K562 (cell line): ENCODE results near the gene PDE6C. TPM values are rescaled to one million over a fixed set of nuclear protein-coding genes. Genes with fewer than 3 reads are reported as not detected.

Source experiments
- ATAC-seq: fragments of 200-7000 bp; cut with Tn5 transposase; 3 replicates; pipeline ENCODE4 v1.9.1; 2020; ENCODE audit warnings: moderate library complexity
- BruUV-seq: library from RNA; stranded (reverse); fragments of 400-500 nt; replicated peaks from 2 replicates; lab custom pipeline; 2021; lab: Mats Ljungman, UMichigan
- CTCF ChIA-PET: fragments of 300-600 bp; formaldehyde crosslinking; extraction: SDS; loops from one replicate; lab custom pipeline; 2021; ENCODE audit warnings: low intra/inter-chr PET ratio; lab: Yijun Ruan, JAX
- POLR2A ChIA-PET: fragments of 300-600, 350-650 bp; sonication (Branson Sonifier 250); formaldehyde crosslinking; extraction: SDS; loops from one replicate; lab custom pipeline; 2021; ENCODE audit warnings: antibody characterized with exemption, inconsistent platforms; lab: Yijun Ruan, JAX
- DNase-seq, 4 experiments: peaks; one replicate each; pipeline versions ENCODE4 v3.0.0 to v3.0.0-alpha.2; 2011 to 2018; ENCODE audit warnings: low spot score in 3 of 4, mixed read lengths in 3 of 4; ENCODE audit errors: extremely low read depth in 1 of 4
- FAIRE-seq: peaks from 2 replicates; lab custom pipeline; 2011; peaks lifted over from hg19 to GRCh38; lab: Jason Lieb, UNC
- H2AFZ ChIP-seq: 2 replicates; pipeline ENCODE4 v1.6.0; 2011; ENCODE audit warnings: low read depth, low read length, control low read depth, inconsistent platforms
- H3K27ac ChIP-seq: fragments of 200-600 bp; 3 replicates; pipeline ENCODE4 v1.8.0; 2011; ENCODE audit warnings: low read depth, mild to moderate bottlenecking, control low read depth, inconsistent platforms, low read length, moderate library complexity, mixed read lengths; ENCODE audit errors: extremely low read depth
- H3K27me3 ChIP-seq, 2 experiments: fragments of 300-600 bp in 1 of 2; 2 replicates in 1 of 2; 3 replicates in 1 of 2; pipeline versions ENCODE4 v1.6.0 to v1.8.0; 2011; ENCODE audit warnings: inconsistent platforms in 2 of 2, low read length in 2 of 2, mild to moderate bottlenecking in 1 of 2, mixed read lengths in 1 of 2, moderate library complexity in 1 of 2; ENCODE audit not compliant: control insufficient read depth in 2 of 2, insufficient read depth in 2 of 2
- H3K36me3 ChIP-seq: fragments of 300-600 bp; 3 replicates; pipeline ENCODE4 v1.8.0; 2011; ENCODE audit warnings: mild to moderate bottlenecking, low read length, inconsistent platforms; ENCODE audit not compliant: control insufficient read depth, insufficient read depth
- H3K4me1 ChIP-seq, 2 experiments: fragments of 200-600 bp in 1 of 2; replicated peaks in 1 of 2; 2 replicates in 1 of 2; 3 replicates in 1 of 2; pipeline versions ENCODE4 v1.5.1 to v1.8.0; 2011; ENCODE audit warnings: inconsistent platforms in 2 of 2, low read length in 2 of 2, mild to moderate bottlenecking in 1 of 2, mixed read lengths in 1 of 2, moderate library complexity in 1 of 2; ENCODE audit not compliant: control insufficient read depth in 2 of 2, insufficient read depth in 2 of 2
- H3K4me2 ChIP-seq: 2 replicates; pipeline ENCODE4 v1.6.1; 2011; ENCODE audit warnings: low read length, control low read depth, inconsistent platforms, mixed read lengths; ENCODE audit not compliant: insufficient read depth
- H3K4me3 ChIP-seq: fragments of 200-600 bp; sonication (generic), shearing (Covaris generic); 2 replicates; pipeline ENCODE4 v1.5.1; 2016; ENCODE audit warnings: control low read depth, inconsistent platforms
- H3K79me2 ChIP-seq: fragments of 200-600 bp; 3 replicates; pipeline ENCODE4 v1.8.0; 2011; ENCODE audit warnings: low read length, inconsistent platforms; ENCODE audit not compliant: control insufficient read depth, insufficient read depth
- H3K9ac ChIP-seq, 2 experiments: 2 replicates each; pipeline versions ENCODE4 v1.6.0 to v1.6.1; 2011; ENCODE audit warnings: low read depth in 2 of 2, low read length in 2 of 2, control low read depth in 1 of 2, inconsistent platforms in 1 of 2, mild to moderate bottlenecking in 1 of 2, mixed read lengths in 1 of 2; ENCODE audit not compliant: insufficient read depth in 1 of 2
- H3K9me1 ChIP-seq: one replicate; pipeline ENCODE4 v1.6.0; 2011; ENCODE audit warnings: inconsistent platforms, mild to moderate bottlenecking, low read length, moderate library complexity; ENCODE audit not compliant: control insufficient read depth, insufficient read depth
- H3K9me3 ChIP-seq: replicated peaks from 2 replicates; pipeline ENCODE4 v1.5.1; 2011; ENCODE audit warnings: low read depth, low read length, inconsistent platforms; ENCODE audit not compliant: control insufficient read depth, insufficient read depth
- H4K20me1 ChIP-seq: replicated peaks from 2 replicates; pipeline ENCODE4 v1.6.1; 2011; ENCODE audit warnings: low read length, inconsistent platforms, mixed read lengths; ENCODE audit not compliant: control insufficient read depth, insufficient read depth
- CBFB ChIP-seq: sonication (generic); formaldehyde crosslinking; IDR thresholded peaks from 2 replicates; pipeline ENCODE4 v1.4.0; 2020; ENCODE audit warnings: mild to moderate bottlenecking, missing genetic modification reagents
- ZNF23 ChIP-seq: fragments of 250-450 bp; sonication (Bioruptor Pico); IDR thresholded peaks from 2 replicates; pipeline ENCODE4 v1.4.0; 2020; ENCODE audit warnings: mild to moderate bottlenecking
- WGBS: fragments of 100-300 bp; shearing (Covaris generic); methylation state at CpG from one replicate; pipeline ENCODE4 v1.1.6; 2016; ENCODE audit warnings: low coverage, mixed read lengths; ENCODE audit not compliant: insufficient coverage; ENCODE audit errors: missing lambda C conversion rate; 5-methylcytosine and 5-hydroxymethylcytosine counted together
- in situ Hi-C: fragments of 300-500 bp; cut with MboI; formaldehyde crosslinking; loops from 4 replicates; pipeline ENCODE4 v1.15.0; 2018; ENCODE audit warnings: inconsistent platforms, mixed read lengths
- intact Hi-C: fragments of 100-400 bp; cut with micrococcal nuclease; formaldehyde crosslinking; loops from 2 replicates; pipeline ENCODE4 v1.14.2; 2022
- polyA plus RNA-seq, 8 experiments: library from polyadenylated mRNA; depleted of rRNA in 4 of 8; stranded (reverse) in 5 of 8; unstranded in 3 of 8; fragments of >200 nt; fragmentation: Nextera tagmentation in 2 of 8; fragmentation: Illumina TruSeq in 1 of 8; extraction: Ambion mirVana in 2 of 8; extraction: Trizol in 1 of 8; gene quantifications; 2 replicates each; pipeline versions ENCODE4 v1.2.1 to v1.2.3, GENCODE V29; 2011 to 2014; ENCODE audit warnings: inconsistent platforms in 1 of 8, missing spikeins in 1 of 8
- total RNA-seq, 7 experiments: library from RNA; depleted of rRNA in 6 of 7; stranded (reverse); fragments of >200 nt in 6 of 7; fragmentation: Illumina TruSeq in 2 of 7; extraction: Trizol in 2 of 7; gene quantifications; 2 replicates each; pipeline versions ENCODE4 v1.2.1 to v1.2.3, GENCODE V29; 2011 to 2021; ENCODE audit warnings: low replicate concordance in 1 of 7
- TF ChIP-seq, protein P1 (sequence below): fragments of 450-650 bp; formaldehyde crosslinking; conservative IDR thresholded peaks from 2 replicates; pipeline ENCODE4 v1.4.0; 2022; ENCODE audit warnings: mild to moderate bottlenecking, missing genetic modification characterization

The PDE6C gene
- total and polyA plus RNA-seq, 9 of the 15 experiments (the other 6 are each of a cell fraction or from before 2014, with no cell fraction given), result not detected

DNA sequence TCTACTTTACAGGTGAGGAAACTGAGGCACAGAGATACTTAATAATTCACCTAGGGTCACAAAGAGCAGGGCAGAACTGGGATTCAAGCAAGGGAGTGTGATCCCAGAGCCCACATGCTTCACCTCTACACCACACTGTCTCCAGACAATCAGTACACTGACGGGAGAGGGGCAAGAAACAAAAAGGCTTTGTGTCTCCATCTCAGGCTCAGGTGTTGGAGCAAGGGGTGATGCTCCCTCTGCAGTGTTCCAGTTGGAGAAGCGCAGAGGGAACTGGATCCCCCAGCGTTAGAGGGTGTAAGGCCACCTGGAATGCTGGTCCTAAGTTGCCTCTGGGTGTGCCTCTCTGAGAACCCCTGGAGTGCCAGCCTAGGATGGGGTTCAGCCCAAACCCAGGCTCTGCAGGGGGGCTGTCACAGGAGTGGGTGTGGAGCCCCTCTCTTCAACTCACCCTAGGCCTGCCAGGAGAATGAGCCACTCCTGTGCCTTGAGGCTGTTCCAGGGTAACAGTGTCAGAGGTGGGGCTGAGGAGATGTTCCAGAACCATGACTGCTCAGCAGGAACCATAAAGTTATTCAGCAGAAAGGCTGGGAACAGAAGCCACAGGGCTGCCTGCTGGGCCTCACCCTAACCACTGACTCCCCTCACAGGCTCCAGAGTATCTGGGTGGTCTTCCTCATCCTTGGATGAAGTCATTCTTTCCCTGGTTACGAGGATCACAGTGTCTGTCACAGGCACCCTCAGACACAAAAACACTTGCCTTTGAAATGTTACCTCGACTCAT is 16.8 kb upstream of the PDE6C start:
- H3K79me2 ChIP-seq, result no peaks in the 10 kb centered on the region
- 11% methylated on average over 5 of the region's 5 CpGs for WGBS
- no peaks in the 10 kb centered on the region for H4K20me1 ChIP-seq
- no peak overlapping the region for H3K4me3 ChIP-seq
- H3K27ac ChIP-seq, result no peak overlapping the region
- no peak overlapping the region for H3K9ac ChIP-seq
- peaks cover 4 to 23% of the 10 kb centered on the region in 2 experiments; a peak in 3 of 5 replicates for H3K27me3 ChIP-seq
- FAIRE-seq (no peak), ATAC-seq (no peak), DNase-seq (no peak)
- intact Hi-C loops (no loop called here), in situ Hi-C loops (no loop called here)
- CTCF ChIA-PET, result no interaction called here
- H3K9me1 ChIP-seq, result no peaks in the 10 kb centered on the region
- H3K4me2 ChIP-seq, result no peak overlapping the region
- no peaks in the 10 kb centered on the region for H3K9me3 ChIP-seq
- no peaks in the 10 kb centered on the region for H3K36me3 ChIP-seq
- H2AFZ ChIP-seq, result no peak overlapping the region
- H3K4me1 ChIP-seq, result no peaks in the 10 kb centered on the region; a peak in 2 of 5 replicates
- POLR2A ChIA-PET, result interaction anchor here (1.2 kb wide), 1 partner anchor 10 kb away, joined by 3 read pairs; no protein-coding TSS in a partner anchor
- BruUV-seq, result no TSS peak
- no peak for TF ChIP-seq CBFB (CRISPR knock-in tag)
- TF ChIP-seq, protein P1, sequence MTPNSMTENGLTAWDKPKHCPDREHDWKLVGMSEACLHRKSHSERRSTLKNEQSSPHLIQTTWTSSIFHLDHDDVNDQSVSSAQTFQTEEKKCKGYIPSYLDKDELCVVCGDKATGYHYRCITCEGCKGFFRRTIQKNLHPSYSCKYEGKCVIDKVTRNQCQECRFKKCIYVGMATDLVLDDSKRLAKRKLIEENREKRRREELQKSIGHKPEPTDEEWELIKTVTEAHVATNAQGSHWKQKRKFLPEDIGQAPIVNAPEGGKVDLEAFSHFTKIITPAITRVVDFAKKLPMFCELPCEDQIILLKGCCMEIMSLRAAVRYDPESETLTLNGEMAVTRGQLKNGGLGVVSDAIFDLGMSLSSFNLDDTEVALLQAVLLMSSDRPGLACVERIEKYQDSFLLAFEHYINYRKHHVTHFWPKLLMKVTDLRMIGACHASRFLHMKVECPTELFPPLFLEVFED (CRISPR knock-in tag), result no peak
- no peak for TF ChIP-seq ZNF23 (CRISPR knock-in tag)
